CD4-positive, alpha-beta T cell treated with Interleukin-2 at 100 ng/mL for 4 hours (primary cell): ENCODE measurements around the gene GNGT1.

Experiments
- DNase-seq: peaks from one replicate; pipeline ENCODE4 v3.0.0-alpha.2; 2020; ENCODE audit warnings: low spot score

GNGT1 gene

GRCh38 chr7:93906267-93906666 lies at the start of gene GNGT1:
Gene GNGT1, plus strand, starts transcription at chr7:93906567. Its CDS starts 180 bp downstream, at chr7:93906747.
- DNase-seq: no peak

DNA sequence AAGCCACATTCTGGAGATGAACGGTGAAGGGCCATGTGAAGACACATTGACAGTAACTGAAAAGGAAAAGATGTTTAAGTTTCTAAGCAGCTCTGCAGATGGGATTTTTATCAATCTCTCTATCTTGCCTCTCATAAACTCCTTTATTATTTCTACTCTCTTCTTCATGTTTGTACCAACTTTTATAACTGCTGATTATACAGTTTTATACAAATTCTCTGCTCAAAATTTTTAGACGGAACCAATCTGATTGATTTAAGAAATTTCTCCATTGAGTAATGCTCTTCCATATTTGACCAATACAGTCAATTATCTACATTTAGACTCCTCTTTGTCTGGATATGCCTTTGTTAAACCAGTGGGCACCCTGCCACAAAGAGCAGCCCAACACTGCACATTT lies 47.5 kb upstream of the GNGT1 start:
- DNase-seq: no peak

GRCh38 chr7:93860261-93860660 lies 46.1 kb upstream of the GNGT1 start:
- no peak for DNase-seq

- DNase-seq: no peak
Measured at GRCh38 chr7:93861325-93861949, 44.9 kb upstream of the GNGT1 start.

GRCh38 chr7:93862651-93863050 lies 43.7 kb upstream of the GNGT1 start:
- DNase-seq: no peak

- DNase-seq: no peak
Measured at GRCh38 chr7:93866886-93867285, 39.5 kb upstream of the GNGT1 start.

DNA sequence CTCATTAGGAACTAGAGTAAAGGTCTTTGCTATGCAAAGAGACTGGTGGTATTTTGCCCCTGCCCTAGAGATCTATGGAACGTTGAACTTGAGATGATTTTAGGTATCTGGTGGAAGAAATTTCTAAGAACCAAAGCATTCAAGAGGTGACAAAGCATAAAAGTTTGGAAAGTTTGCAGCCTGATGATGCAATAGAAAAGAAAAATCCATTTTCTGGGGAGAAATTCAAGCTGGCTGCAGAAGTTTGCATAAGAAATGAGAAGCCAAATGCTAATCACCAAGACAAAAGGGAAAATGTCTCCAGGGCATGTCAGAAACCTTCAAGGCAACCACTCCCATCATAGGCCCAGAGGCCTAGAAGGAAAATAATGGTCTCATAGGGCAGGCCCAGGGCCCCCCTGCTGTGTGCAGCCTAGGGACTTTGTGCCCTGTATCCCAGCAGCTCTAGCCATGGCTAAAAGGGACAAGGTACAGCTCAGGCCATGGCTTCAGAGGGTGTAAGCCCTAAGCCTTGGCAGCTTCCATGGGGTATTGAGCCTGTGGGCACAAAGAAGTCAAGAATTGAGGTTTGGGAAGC lies 32.3 kb upstream of the GNGT1 start:
- DNase-seq: no peak

- DNase-seq: no peak
Measured at GRCh38 chr7:93877742-93878141, 28.6 kb upstream of the GNGT1 start.

GRCh38 chr7:93879356-93879755 lies 27.0 kb upstream of the GNGT1 start:
- no peak for DNase-seq

DNA sequence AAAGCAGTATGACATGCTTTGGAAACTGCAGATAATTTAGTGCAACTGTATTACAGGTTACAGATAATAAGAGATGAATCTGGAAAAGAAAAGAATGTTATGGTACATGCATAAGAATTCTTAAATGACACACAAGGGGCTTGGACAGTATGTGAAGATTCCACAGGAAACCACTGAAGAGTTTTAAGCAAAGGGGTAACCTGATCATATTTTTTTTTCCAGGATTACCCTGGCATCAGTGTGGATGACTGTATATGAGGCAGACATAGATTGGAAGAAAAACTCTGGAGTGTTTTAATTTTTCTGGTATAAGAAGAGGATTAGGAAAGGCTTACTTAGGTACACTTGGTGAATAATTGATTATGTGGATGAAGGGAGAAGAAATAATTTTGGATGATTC lies 23.9 kb upstream of the GNGT1 start:
- no peak for DNase-seq

DNA sequence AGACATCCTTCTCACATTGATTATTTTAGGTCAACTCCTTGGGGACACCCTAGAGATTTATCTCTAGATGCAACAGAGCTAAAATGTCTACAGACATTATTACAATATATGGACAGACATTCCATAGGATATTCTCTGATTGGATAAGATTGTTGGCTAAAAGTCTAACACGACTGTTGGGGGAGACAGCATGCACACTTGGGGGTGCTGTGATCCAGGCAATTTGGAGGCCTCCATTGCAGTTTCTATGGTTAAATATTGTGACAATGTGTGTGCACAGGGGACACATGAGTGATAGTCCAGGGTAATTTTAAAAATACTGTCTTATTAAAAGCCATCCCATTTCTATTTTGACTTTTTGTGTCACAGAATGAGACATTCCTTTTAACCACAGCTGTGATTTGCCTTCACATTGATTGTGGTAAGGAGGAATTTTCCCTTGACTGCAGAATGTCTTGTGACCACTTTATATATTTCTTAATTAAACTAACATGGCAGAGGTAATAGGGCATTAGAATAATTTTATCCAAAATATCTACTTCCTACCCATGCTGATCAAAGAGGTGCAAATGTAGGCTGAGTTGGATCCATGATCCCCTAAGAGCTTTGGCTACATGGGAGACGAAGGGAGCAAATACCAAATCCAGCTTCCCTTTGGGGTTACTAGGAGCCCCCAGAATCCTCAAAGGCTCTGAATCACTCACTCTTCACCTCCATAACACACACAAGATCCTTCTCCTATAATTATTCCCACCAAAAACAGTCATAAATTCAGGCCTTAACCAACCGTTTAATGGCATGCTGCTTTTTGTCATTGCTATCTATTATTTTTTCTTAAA lies 23.1 kb upstream of the GNGT1 start:
- DNase-seq: no peak

GRCh38 chr7:93883917-93884345 lies 22.4 kb upstream of the GNGT1 start:
- no peak for DNase-seq

DNA sequence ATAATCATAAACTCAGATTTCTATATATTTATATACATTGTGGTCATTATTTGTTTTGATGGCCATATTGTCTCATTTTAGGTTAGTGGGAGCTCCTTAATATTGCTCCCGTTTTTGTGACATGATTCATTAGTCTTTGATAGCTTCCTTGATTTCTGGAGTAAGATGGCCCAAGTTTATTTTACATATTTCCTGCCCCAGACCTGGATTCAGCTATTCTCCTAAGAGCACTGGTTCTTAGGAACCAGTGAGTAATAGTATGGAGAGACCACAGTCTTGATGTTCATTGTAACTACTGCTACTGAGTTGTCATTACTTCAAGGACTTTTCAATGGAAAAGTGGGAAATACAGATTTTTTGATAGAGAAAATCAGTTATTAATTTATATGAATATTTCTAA lies 21.8 kb upstream of the GNGT1 start:
- DNase-seq: no peak

GRCh38 chr7:93889261-93889660 lies 17.1 kb upstream of the GNGT1 start:
- no peak for DNase-seq

- no peak for DNase-seq
Measured at GRCh38 chr7:93890041-93890463, 16.3 kb upstream of the GNGT1 start.

- DNase-seq: no peak
Measured at GRCh38 chr7:93890464-93891068, 15.8 kb upstream of the GNGT1 start, which contains the start of gene TFPI2. Gene TFPI2, minus strand, starts transcription at chr7:93890753. Its CDS starts 75 bp downstream, at chr7:93890678.

DNA sequence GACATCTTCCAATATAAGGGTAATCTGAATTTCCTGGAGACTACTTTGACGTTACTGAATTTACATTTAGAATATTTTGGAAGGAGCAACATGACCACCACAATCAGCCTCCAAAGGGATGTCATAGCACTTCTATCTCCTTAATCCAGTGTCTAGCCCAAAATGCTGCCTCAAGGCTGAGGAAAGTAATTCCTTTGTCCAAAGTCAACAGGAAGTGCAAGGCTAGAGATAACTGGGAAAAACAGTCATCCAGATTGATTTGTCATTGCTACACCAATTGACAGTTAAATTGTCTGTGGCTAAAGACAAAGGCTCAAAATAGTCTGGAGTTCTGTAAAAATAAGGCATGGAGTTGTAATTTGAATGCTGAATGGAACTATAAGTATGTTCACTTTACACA lies 11.9 kb upstream of the GNGT1 start:
- DNase-seq: no peak

DNA sequence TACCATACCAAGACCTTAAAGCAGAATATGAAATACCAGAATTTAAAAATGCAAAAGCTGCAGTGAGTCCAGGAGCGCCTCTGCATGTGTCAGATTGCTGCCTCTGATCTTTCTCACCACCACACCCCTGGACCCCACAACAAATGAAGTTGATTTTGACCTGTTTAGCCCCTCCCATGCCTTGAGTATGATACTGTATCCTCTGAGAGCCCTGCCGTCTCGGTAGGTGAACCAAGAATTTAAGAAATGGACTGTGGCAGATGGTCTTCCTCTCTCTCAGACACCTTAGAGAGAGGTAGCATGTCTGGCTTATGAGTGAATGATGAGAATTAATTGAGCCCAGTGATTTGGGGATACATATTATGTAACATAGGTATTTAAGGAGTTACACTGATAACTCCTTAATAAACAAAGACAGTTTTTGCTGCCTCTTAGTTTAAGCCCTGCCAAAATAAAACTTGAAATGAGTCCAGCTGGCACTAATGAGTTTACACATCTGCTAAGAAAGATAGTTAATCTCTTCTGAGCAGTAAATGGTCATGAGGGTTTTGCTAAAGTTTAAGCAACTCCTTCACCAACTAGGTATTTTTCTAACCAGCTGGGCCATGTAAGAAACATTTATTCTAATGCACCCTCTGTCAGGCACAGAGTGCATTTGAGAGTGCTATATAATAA lies 11.3 kb upstream of the GNGT1 start:
- DNase-seq: no peak

DNA sequence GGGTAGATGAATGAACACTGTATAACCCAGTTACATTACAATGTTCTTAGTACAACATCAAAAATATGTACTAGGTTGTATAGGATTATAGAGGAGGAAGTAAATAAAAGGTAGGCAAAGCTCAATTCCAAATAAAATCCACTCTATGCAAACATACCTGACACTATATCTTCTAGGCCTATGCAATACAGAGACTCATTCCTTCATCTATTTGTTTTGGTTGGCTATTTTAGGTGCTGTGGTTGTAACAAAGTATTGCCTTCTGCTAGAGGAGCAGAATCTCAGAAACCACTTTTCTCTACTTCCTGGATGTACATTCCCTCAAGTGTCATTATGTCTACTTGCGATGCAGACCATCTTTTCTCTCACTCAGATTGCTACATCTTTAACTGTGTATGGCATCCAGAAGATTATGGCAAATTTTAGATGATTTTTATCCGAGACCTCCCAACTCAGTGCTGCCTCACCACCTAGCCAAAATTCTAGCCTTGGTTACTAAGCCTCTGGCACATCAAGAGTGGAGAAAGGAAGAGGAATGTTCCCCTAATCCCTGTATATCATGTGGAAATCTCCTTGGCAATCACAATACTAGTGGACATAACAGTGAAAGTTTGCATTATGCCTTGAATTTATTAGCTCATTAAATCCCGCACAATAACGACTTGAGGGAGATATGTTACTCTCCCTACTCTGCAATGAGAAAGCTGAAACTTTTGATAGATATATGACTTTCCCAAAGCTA lies 10.3 kb upstream of the GNGT1 start:
- DNase-seq: no peak

GRCh38 chr7:93897680-93898079 lies 8.7 kb upstream of the GNGT1 start:
- no peak for DNase-seq

- no peak for DNase-seq
Measured at GRCh38 chr7:93902777-93903423, 3.5 kb upstream of the GNGT1 start.
